HepG2 (cell line): ENCODE data around the gene OVCH2. TPM values are rescaled to one million over a fixed set of nuclear protein-coding genes. Genes with fewer than 3 reads are reported as not detected.

Experiments
- ATAC-seq: fragments of 200-7000 bp; cut with Tn5 transposase; 3 replicates; pipeline ENCODE4 v1.9.1; 2020; ENCODE audit warnings: mild to moderate bottlenecking, moderate library complexity
- BruUV-seq: library from RNA; stranded (reverse); fragments of 400-500 nt; replicated peaks from 2 replicates; lab custom pipeline; 2021; lab: Mats Ljungman, UMichigan
- CTCF ChIA-PET: fragments of 300-600 bp; formaldehyde crosslinking; extraction: SDS; loops from one replicate; lab custom pipeline; 2021; ENCODE audit warnings: low total read pairs, inconsistent platforms, low intra/inter-chr PET ratio; lab: Yijun Ruan, JAX
- POLR2A ChIA-PET: fragments of 350-600 bp; sonication (Branson Sonifier 250); formaldehyde crosslinking; loops from one replicate; lab custom pipeline; 2020; ENCODE audit warnings: antibody characterized with exemption, inconsistent platforms; lab: Yijun Ruan, JAX
- DNase-seq: peaks from one replicate; pipeline ENCODE4 v3.0.0-alpha.2; 2015; ENCODE audit warnings: low spot score
- FAIRE-seq: peaks from 3 replicates; lab custom pipeline; 2011; peaks lifted over from hg19 to GRCh38; lab: Jason Lieb, UNC
- H2AFZ ChIP-seq: one replicate; pipeline ENCODE4 v1.6.1; 2011; ENCODE audit warnings: low read length, inconsistent platforms
- H3K27ac ChIP-seq: fragments of 300-600 bp; 3 replicates; pipeline ENCODE4 v1.8.0; 2011; ENCODE audit warnings: mixed run types, mild to moderate bottlenecking, mixed read lengths, low read length, inconsistent platforms; ENCODE audit not compliant: insufficient read depth; ENCODE audit errors: extremely low read length
- H3K27me3 ChIP-seq, 2 experiments: fragments of 200-600 bp in 1 of 2; 2 replicates in 1 of 2; 3 replicates in 1 of 2; pipeline versions ENCODE4 v1.6.0 to v1.8.0; 2011; ENCODE audit warnings: low read length in 2 of 2, mild to moderate bottlenecking in 2 of 2, moderate library complexity in 2 of 2, inconsistent platforms in 1 of 2; ENCODE audit not compliant: insufficient read depth in 2 of 2, control insufficient read depth in 1 of 2
- H3K36me3 ChIP-seq, 2 experiments: fragments of 200-600 bp in 1 of 2; replicated peaks in 1 of 2; 2 replicates in 1 of 2; 3 replicates in 1 of 2; pipeline versions ENCODE4 v1.5.1 to v1.8.0; 2011; ENCODE audit warnings: low read length in 2 of 2, inconsistent platforms in 1 of 2; ENCODE audit not compliant: insufficient read depth in 2 of 2, control insufficient read depth in 1 of 2
- H3K4me1 ChIP-seq: 2 replicates; pipeline ENCODE4 v1.5.1; 2012; ENCODE audit warnings: low read length, inconsistent platforms; ENCODE audit not compliant: insufficient read depth
- H3K4me2 ChIP-seq: 2 replicates; pipeline ENCODE4 v1.6.0; 2011; ENCODE audit warnings: low read depth, low read length, inconsistent platforms
- H3K4me3 ChIP-seq, 3 experiments: fragments of 200-600 bp in 1 of 3; sonication (generic), shearing (Covaris generic) in 1 of 3; replicated peaks in 1 of 3; 2 replicates each; pipeline ENCODE4 v1.5.1; 2011 to 2016; ENCODE audit warnings: low read length in 3 of 3, inconsistent platforms in 2 of 3, low read depth in 2 of 3, mild to moderate bottlenecking in 2 of 3, control low read depth in 1 of 3, mixed read lengths in 1 of 3; ENCODE audit not compliant: insufficient read depth in 1 of 3
- H3K79me2 ChIP-seq: one replicate; pipeline ENCODE4 v1.6.1; 2011; ENCODE audit warnings: low read length, inconsistent platforms; ENCODE audit not compliant: insufficient read depth
- H3K9ac ChIP-seq: 2 replicates; pipeline ENCODE4 v1.6.0; 2011; ENCODE audit warnings: mild to moderate bottlenecking, low read depth, low read length, inconsistent platforms; ENCODE audit not compliant: insufficient read depth
- H3K9me3 ChIP-seq: 2 replicates; pipeline ENCODE4 v1.5.1; 2012; ENCODE audit warnings: mild to moderate bottlenecking, low read length
- H4K20me1 ChIP-seq: 2 replicates; pipeline ENCODE4 v1.6.0; 2011; ENCODE audit warnings: inconsistent platforms, mild to moderate bottlenecking, low read length, moderate library complexity; ENCODE audit not compliant: insufficient read depth
- MAFF ChIP-seq: IDR thresholded peaks from 2 replicates; pipeline ENCODE4 v1.6.1; 2011; ENCODE audit warnings: low read depth, low read length, improper control_type of control experiment
- NONO ChIP-seq, 2 experiments: fragments of 450-650 bp in 1 of 2; sonication (generic) in 1 of 2; formaldehyde crosslinking in 1 of 2; IDR thresholded peaks in 1 of 2; conservative IDR thresholded peaks in 1 of 2; 2 replicates each; pipeline versions ENCODE4 v1.6.1 to v1.8.0; 2017 to 2022; ENCODE audit warnings: mild to moderate bottlenecking in 1 of 2, missing genetic modification reagents in 1 of 2, moderate library complexity in 1 of 2
- SOX5 ChIP-seq: IDR thresholded peaks from 2 replicates; pipeline ENCODE4 v1.6.1; 2016; ENCODE audit warnings: borderline replicate concordance
- U2AF2 ChIP-seq: fragments of 200-400 bp; formaldehyde crosslinking; IDR thresholded peaks from 2 replicates; pipeline ENCODE4 v1.6.1; 2017; ENCODE audit warnings: low read depth, mild to moderate bottlenecking, low read length
- ZNF207 ChIP-seq: fragments of 450-650 bp; IDR thresholded peaks from 2 replicates; pipeline ENCODE4 v1.6.1; 2016; ENCODE audit warnings: antibody characterized with exemption, borderline replicate concordance
- WGBS: methylation state at CpG from one replicate; pipeline ENCODE4 v1.1.6; 2017; ENCODE audit warnings: low lambda C conversion rate; 5-methylcytosine and 5-hydroxymethylcytosine counted together
- in situ Hi-C: cut with HindIII; loops from 2 replicates; pipeline ENCODE4 v1.10.0; 2017; ENCODE audit warnings: low pct_unique_long_range_greater_than_20kb; ENCODE audit not compliant: extremely low pct_ligation_motif_present
- intact Hi-C: fragments of 100-400 bp; cut with micrococcal nuclease; formaldehyde crosslinking; loops from one replicate; pipeline ENCODE4 v1.10.0; 2022; ENCODE audit not compliant: unreplicated experiment
- polyA plus RNA-seq, 8 experiments: library from polyadenylated mRNA; depleted of rRNA in 3 of 8; stranded (reverse) in 7 of 8; unstranded in 1 of 8; fragments of >200 nt; fragmentation: Illumina TruSeq in 4 of 8; extraction: Trizol in 4 of 8; gene quantifications; 2 replicates each; pipeline versions ENCODE4 v1.2.1 to v1.2.3, GENCODE V29; 2011 to 2016; ENCODE audit warnings: low read depth in 4 of 8, missing spikeins in 1 of 8, mixed read lengths in 1 of 8; ENCODE audit not compliant: insufficient read depth in 1 of 8
- total RNA-seq, 5 experiments: library from RNA; depleted of rRNA; stranded (reverse); fragments of >200 nt; fragmentation: Illumina TruSeq; extraction: Trizol; gene quantifications; 2 replicates each; pipeline ENCODE4 v1.2.3, GENCODE V29; 2016; ENCODE audit warnings: low read depth in 1 of 5

Gene OVCH2
- total and polyA plus RNA-seq, 2 of the 13 experiments (the other 11 are each of a cell fraction or from before 2014, with no cell fraction given): not detected

- no peak for DNase-seq
- no peak overlapping the region for H2AFZ ChIP-seq
- H3K4me1 ChIP-seq: peaks cover 22% of the 10 kb centered on the region
- TF ChIP-seq NONO (IDR thresholded peaks at IDR 0.05) (no peak), NONO (CRISPR knock-in tag; conservative IDR thresholded peaks at IDR 0.05) (no peak), ZNF207 (no peak)
- no peak overlapping the region for H3K27ac ChIP-seq
- WGBS: 71% methylated on average over 11 of the region's 16 CpGs
- no peaks in the 10 kb centered on the region for H3K9me3 ChIP-seq
- peaks cover 3 to 19% of the 10 kb centered on the region in 2 experiments; a peak in 4 of 5 replicates for H3K27me3 ChIP-seq
- peak overlapping the region; percentile 59; the same call in 1 of the 2 replicates for H3K4me2 ChIP-seq
- ATAC-seq: no peak; the same call in 2 of the 3 replicates
- in situ Hi-C loops (no loop called here), intact Hi-C loops (no loop called here)
- FAIRE-seq: no peak
- H3K36me3 ChIP-seq: no peaks in the 10 kb centered on the region
- H3K4me3 ChIP-seq: no peak overlapping the region
- ChIA-PET POLR2A (no interaction called here), CTCF (no interaction called here)
- no peak overlapping the region for H3K9ac ChIP-seq
- BruUV-seq: no TSS peak
- H4K20me1 ChIP-seq: no peaks in the 10 kb centered on the region
- no peaks in the 10 kb centered on the region for H3K79me2 ChIP-seq
These were observed 33.9 kb downstream of the OVCH2 start for GRCh38 chr11:7672276-7672959.

GRCh38 chr11:7671347-7672215 is 34.7 kb downstream of the OVCH2 start:
- CTCF ChIA-PET: no interaction called here
- Histone ChIP-seq H4K20me1 (no peaks in the 10 kb centered on the region), H3K36me3 (no peaks in the 10 kb centered on the region; a peak in 1 of 5 replicates), H3K9me3 (no peaks in the 10 kb centered on the region), H2AFZ (no peak overlapping the region), H3K4me3 (no peak overlapping the region), H3K9ac (no peak overlapping the region), H3K4me2 (no peak overlapping the region)
- in situ Hi-C loops (no loop called here), intact Hi-C loops (no loop called here)
- DNase-seq: no peak
- FAIRE-seq: no peak
- no TSS peak for BruUV-seq
- TF ChIP-seq MAFF (0 out of 2 replicates have a peak, but pooled peaks have one; percentile 2), U2AF2 (no peak), SOX5 (no peak)
- TF ChIP-seq, all 625 proteins: peak for 1
- Histone ChIP-seq H3K79me2 (no peaks in the 10 kb centered on the region), H3K27me3 (peaks cover 2 to 19% of the 10 kb centered on the region in 2 experiments; a peak in 3 of 5 replicates), H3K27ac (no peak overlapping the region), H3K4me1 (peaks cover 22% of the 10 kb centered on the region)
- ATAC-seq: peak; percentile 24
- POLR2A ChIA-PET: no interaction called here
- WGBS: 23% methylated on average over 9 of the region's 10 CpGs
